Measurements from ENCODE around the gene RPS5. TPM values are rescaled to one million over a fixed set of nuclear protein-coding genes. Genes with fewer than 3 reads are reported as not detected.

Gene RPS5
- total and polyA plus RNA-seq, 9 of the 15 experiments (the other 6 are each of a cell fraction or from before 2014, with no cell fraction given): 1,228 to 3,570 (median 2,484) TPM

- TF ChIP-seq PHF8 (IDR thresholded peaks at IDR 0.05; ENCODE audit: borderline replicate concordance, low read length) (peak; percentile 80), ZNF224 (CRISPR knock-in tag; IDR thresholded peaks at IDR 0.05) (no peak), ZKSCAN1 (IDR thresholded peaks at IDR 0.05; ENCODE audit: low read depth, low read length) (no peak), SREBF1 (IDR thresholded peaks at IDR 0.05; ENCODE audit: borderline replicate concordance, low read depth, low read length) (no peak), NR2C1 (IDR thresholded peaks at IDR 0.05) (peak; percentile 54; the same call in 1 of the 2 replicates), NR2C1 (tag; IDR thresholded peaks at IDR 0.05) (0 out of 2 replicates have a peak, but pooled peaks have one; percentile 44), MITF (IDR thresholded peaks at IDR 0.05) (no peak; the same call in 1 of the 2 replicates), ARID3B (CRISPR knock-in tag; IDR thresholded peaks at IDR 0.05; ENCODE audit: borderline replicate concordance) (no peak), ZNF740 (CRISPR knock-in tag; IDR thresholded peaks at IDR 0.05) (no peak), ZNF740 (tag; IDR thresholded peaks at IDR 0.05) (no peak; a peak in 1 of 4 replicates), TRIM25 (IDR thresholded peaks at IDR 0.05; ENCODE audit: borderline replicate concordance) (no peak), ZNF609 (CRISPR knock-in tag; IDR thresholded peaks at IDR 0.05; ENCODE audit: borderline replicate concordance) (no peak; the same call in 1 of the 2 replicates), HMBOX1 (IDR thresholded peaks at IDR 0.05) (no peak), SIN3A (IDR thresholded peaks at IDR 0.05; ENCODE audit: borderline replicate concordance in 2 of 2, control insufficient read depth in 1 of 2, low read depth in 2 of 2, low read length in 2 of 2) (peak; percentile 99 to 100)
Measured at GRCh38 chr19:58362272-58362994, 24.6 kb upstream of the RPS5 start, which contains the start of gene ZNF497 (continued).
